HG02981 (cell line): ENCODE measurements around the gene UBLCP1.
A peak's percentile ranks its signal among the peaks of the same experiment; 100 is the strongest.
"Not testable (repeated sequence)": the region's sequence is repeated elsewhere in the genome, so short reads cannot be mapped to it uniquely, and the experiment has no call there.

Experiments used
- ATAC-seq: cut with Tn5 transposase; IDR thresholded peaks from one replicate; pipeline ENCODE4 v1.9.1; 2021; ENCODE audit warnings: mild to moderate bottlenecking, moderate library complexity; ENCODE audit not compliant: unreplicated experiment

The UBLCP1 gene, protein sequence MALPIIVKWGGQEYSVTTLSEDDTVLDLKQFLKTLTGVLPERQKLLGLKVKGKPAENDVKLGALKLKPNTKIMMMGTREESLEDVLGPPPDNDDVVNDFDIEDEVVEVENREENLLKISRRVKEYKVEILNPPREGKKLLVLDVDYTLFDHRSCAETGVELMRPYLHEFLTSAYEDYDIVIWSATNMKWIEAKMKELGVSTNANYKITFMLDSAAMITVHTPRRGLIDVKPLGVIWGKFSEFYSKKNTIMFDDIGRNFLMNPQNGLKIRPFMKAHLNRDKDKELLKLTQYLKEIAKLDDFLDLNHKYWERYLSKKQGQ

DNA sequence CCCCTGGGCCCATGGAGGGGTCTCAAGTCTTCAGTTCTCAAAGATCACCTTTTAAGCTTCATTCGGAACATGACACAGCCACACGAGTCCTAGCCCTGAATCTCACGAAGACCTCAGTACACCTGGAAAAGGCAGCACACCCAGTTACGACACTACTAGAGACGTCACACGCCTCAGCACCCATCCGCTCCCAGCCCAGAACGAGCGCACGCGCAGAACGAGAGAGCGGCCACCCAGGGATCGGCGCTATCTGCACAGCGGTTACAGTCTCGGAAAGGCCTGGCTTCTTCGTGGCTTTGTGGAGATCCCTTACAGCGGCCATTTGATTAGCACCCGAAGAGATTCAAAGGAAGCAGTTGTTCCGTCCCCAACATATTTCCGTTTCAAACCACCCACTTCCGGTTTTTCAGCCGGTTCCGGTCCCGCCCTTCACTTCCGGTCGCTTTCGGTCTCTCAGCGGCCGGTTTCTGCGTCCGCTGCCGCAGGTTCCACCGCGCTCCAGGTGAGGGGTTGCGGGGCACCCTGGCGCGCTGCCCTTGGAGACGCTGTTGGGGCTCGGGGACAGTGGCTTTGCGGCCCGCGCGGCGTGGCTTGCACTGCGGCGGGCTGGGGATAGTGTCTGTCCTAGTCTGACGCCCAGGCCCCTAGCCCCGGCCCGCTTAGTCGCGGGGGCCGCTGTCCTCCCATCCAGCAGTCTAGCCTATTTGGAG lies at the start of gene UBLCP1:
TSS of gene UBLCP1 (plus strand) at position 432 of the 710 bp plus-strand sequence. CDS start 5,626 bp downstream, outside the sequence.
- ATAC-seq, result peak; percentile 92

DNA sequence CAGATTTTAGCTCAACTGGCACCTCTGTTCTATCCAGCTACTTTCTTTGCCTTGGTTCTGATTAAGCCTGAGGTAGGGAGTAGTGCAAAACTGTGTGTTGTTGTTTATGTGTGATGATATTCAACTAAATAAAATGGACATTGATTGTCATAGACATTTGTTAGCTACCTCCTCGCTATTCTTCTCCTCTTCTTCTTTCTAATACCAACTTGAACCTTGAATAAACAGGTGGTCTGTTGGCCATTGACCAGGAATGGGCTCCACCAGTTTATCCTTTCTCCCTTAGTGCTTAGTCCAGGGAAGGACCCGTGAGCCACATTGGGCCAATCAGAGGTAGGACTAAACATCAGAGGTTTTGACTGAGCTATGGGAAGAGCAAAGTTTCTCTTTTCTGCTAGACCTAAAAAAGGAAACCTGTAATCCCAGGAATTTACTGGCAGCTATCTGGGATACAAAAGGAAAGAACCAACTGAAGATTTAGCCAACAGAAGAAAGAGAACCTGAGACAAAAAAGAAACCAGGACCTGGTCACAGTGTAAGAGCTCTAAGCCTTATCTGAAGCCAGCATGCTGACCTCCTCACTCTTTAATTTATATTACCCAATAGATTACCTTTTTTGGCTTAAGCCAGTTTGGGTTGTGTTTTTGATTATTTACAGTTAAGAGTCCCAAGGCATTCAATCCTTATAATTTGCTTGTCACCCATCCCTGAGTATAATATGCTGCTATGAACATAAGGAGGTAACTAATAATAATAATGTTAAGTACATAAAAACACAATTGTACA lies 48.4 kb upstream of the UBLCP1 start:
- ATAC-seq, result no peak

DNA sequence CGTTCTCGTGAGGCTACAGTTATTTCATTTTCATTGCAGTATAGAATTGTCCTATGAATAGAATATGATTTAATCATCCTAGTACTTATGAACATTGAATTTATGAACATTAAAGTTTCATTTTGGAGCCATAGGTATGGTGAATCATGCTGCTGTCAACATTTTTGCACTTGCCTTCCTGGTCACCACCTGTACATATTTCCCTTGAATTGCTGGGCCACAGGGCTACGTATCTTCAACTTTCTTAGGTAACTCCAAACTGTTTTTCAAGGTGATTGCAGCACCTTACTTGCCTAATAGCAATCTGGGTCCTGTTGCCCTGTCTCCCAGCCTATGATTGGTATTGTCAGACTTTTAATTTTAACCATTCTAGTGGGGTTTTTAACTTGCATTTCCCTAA lies 47.2 kb upstream of the UBLCP1 start:
- ATAC-seq, result no peak

DNA sequence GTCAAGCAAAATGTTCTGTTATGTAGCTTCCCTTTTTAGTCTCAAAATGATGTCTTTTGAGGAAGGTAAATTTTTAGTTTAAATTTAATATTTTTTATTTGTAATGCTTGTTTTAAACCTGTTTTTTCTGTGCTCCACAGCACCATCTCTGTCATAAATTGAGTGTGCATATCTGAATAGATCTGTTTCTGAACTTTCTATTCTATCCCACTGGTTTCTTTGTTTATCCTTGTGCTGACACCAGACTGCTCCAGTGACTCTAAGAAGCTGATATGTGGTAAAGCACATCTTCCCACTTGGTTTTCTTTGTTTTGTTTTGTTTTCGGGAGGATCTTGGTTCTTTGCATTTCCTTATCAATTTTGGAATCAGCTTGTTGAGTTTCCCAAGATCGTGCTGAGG lies 46.6 kb upstream of the UBLCP1 start:
- ATAC-seq, result no peak

DNA sequence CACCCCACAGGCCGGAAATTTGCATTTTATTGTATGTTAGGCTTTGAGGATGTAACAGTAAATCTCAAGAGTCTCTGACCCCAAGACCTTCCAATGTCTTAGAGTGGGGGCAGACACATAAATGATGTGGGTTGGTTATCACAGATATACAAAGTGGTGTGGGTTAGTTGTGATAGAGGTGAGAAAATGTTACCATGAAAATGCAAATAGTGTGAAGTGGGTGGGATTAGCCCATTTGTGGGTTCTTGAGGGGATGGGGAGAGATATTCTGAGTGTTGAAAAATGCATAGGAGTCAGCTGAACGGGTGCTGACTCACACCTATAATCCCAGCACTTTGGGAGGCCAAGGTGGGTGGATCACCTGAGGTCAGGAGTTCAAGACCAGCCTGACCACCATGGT lies 45.9 kb upstream of the UBLCP1 start:
- ATAC-seq, result no peak

DNA sequence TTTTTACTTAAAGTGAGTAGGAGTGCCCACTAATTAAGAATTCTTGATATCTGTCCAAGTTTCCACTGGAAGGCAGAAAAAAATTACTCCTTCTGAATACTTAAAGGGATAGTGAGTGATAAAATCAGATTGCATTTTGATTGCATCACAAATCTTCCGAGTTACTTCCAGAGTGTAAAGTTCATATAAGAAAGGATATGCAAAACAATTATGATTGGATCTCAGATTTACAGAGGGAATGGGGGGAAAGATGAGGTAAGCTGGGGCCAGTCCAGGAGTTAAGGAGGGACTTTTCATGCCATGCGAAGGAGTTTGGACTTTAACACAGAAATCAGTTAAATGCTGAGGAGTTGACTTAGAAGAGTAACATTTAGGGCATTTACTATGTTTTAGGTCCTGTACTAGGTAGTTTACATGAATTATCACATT lies 44.5 kb upstream of the UBLCP1 start:
- no peak for ATAC-seq

DNA sequence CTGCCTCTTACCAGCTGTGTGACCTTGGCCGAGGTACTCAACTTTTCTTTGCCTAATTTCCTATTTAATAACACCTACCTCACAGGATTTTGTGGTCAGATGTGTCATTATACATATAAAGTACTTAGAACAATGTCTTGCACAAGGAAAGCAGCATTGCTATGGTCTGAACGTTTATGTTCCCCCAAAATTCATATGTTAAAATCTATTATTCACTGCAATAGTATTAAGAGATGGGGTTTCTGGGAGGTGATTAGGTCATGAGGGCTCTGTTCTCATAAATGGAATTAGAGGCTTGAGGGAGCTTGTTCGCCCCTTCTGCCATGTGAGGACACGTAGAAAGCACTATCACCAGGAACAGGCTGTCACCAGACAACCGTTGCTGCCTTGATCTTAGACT lies 42.9 kb upstream of the UBLCP1 start:
- no peak for ATAC-seq

DNA sequence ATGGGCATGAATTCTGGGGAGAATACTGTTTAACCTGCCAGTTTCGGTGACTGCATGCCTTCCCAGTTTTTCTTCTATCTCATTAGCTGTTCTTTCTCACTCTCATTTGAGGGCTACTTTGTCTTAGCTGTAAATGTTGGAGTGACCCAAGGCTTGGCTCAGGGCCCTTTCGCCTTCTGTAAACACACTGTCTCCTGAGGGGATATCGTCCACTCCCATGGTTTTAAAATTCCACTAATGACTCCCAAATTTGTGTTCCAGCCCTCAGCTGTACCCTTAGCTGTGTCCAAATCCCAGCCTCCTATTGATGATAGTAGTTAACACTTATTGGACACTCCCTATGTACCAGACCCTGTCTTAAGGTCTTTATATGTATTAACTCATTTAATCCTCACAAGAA lies 39.6 kb upstream of the UBLCP1 start:
- no peak for ATAC-seq

DNA sequence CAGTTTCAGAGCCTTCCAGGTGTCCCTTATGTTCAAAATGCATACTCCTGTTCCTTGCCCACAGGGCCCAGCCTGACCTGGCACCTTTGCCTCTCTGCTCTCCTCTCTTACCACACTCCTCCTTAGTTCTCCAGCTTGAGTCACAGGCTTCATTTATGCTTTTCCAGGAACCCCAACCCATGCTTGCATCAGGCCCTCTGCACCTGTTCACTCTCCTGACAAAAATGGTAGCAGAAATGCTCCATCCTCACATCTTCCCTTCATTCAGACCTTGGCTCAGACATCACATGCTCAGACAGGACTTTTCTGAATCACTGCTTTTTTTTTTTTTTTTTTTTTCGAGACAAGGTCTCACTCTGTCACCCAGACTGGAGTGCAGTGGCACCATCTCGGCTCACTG lies 38.6 kb upstream of the UBLCP1 start:
- ATAC-seq, result no peak

DNA sequence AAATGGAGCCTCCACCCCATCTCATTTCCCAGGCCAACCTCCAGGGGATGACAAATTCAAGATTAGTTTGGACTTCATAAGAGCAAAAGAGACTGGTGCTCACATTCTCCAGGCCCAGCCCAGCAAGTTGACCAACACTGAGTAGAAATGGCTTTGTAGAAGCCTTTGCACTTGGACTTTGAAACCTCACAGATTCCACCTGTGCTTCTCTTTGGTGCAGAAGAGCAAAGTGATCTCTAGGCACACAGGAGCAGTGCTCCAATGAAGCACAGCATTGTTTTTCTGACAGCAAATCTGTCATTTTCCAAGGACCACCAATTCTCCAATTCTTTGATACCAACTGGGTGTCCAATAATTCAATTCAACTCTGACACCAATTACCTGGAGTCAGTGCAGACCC lies 36.6 kb upstream of the UBLCP1 start:
- ATAC-seq, result no peak

DNA sequence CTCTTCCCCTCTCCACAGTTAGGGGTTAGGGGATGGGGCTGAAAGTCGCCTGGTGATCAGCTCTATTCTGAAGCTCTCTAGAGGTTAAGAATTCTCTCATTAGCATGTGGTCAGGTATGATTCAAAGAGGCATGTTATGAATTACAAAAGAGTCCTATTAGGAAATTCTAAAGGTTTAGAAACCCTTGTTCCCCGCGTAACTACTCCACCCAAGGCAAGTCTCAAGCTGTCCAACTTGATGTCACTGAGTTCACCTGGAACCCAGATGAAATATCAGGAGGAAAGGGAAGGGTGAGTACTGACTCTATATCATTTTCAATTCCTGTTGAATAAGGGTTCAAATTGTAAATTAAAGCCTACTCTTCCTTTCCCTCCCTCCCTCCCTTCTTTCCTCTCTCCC lies 35.6 kb upstream of the UBLCP1 start:
- ATAC-seq, result no peak

DNA sequence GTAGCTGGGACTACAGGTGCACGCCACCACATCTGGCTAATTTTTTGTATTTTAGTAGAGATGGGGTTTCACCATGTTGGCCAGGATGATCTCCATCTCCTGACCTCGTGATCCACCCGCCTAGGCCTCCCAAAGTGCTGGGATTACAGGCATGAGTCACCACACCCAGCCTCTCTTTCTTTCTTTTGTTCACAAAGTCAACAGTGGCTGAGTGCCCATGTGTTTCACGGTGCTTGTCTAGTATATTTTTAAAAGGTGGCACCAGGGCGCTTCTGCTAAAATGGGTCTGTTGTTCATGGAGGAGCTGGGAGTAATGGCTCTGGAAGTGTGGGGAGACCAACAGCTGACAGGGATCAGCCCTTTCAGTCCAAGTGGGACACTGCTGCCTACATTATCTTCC lies 35.0 kb upstream of the UBLCP1 start:
- not testable (repeated sequence) for ATAC-seq

DNA sequence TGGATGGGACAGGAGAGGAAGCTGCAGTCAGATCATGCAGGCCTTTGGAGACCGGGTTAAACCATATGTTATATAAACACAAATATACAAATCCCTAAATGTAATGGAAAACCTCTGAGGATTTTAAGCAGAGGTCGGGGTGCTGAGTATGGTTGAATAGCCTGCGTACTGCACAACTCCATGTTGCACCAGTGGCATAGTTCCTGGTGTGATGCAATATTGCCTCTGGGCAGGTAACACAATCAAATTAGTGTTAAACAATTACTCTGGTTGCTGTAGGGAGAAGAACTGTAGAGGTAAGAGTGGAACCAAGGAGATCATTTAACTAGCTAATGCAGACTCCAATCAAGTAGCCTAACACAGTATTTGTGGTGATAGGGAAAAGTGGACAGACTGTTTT lies 32.4 kb upstream of the UBLCP1 start:
- ATAC-seq, result no peak

DNA sequence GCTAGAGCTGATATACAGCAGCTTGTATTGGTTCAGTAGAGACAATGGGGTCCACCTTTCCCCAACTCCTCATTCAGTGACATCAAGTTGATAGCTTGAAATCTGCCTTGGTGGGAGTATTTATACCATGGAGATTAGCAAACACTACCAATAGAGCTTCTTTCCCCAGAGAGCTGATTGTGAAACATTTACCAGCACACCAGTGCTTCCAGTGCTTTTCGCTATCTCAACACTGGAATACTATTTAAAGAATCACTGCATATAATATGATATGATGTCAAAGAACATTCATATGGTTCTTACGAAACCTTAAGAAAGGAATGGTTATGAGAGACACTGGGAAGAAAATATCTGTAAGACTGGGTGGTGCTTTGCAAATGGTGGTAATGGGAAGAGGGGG lies 31.9 kb upstream of the UBLCP1 start:
- no peak for ATAC-seq

DNA sequence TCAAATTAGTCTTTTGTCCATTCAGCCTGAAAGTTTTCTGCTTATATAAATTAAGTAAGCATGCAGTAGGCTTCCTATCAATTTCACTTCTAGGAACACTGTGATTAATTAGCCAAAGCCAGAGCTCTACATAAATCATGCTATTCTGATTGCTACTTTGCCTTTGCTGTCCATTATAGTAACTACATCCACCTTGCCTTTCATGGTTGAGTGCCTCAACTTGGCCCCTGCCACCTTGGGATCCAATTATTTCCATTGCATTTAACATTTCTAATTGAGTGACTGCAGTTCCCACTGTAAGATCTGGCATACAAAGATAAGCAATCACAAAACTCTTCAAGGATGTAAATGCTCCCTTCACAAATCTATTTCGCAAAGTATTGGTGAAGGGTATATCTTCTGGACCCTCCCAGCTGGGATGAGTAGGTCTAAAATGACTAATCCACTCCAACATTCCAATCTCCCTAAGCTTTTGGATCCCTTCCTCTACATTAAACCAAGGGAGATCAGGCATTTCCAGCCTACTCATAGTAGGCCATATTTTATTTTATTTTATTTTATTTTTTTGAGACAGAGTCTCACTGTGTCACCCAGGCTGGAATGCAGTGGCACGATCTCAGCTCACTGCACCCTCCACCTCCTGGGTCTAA lies 27.1 kb upstream of the UBLCP1 start:
- ATAC-seq, result not testable (repeated sequence)

DNA sequence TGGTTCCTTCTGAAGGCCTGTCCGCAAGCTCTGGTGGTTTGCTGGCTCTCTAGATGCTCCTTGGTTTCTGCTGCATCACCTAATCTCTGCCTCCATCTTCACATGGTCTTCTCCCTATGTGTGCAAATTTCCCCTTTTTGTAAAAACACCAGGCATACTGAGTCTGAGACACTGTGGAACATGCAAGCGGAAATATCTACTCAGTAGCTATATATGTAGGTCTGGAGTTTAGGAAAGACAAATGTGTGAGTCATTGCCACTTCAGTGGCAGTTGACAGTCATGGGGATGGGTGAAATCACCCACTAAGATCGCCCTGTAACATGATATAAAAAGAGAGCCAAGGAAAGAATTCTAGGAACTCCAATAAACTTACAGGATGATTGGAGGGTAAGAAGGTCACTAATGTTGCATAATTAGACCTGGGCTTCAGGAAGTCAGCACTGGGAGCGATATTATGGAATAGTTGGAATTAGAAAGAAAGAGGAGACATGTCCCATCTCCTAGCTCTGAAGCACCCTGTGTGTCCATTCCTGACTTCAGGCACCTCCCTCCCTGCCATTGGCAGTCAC lies 22.7 kb upstream of the UBLCP1 start:
- no peak for ATAC-seq

DNA sequence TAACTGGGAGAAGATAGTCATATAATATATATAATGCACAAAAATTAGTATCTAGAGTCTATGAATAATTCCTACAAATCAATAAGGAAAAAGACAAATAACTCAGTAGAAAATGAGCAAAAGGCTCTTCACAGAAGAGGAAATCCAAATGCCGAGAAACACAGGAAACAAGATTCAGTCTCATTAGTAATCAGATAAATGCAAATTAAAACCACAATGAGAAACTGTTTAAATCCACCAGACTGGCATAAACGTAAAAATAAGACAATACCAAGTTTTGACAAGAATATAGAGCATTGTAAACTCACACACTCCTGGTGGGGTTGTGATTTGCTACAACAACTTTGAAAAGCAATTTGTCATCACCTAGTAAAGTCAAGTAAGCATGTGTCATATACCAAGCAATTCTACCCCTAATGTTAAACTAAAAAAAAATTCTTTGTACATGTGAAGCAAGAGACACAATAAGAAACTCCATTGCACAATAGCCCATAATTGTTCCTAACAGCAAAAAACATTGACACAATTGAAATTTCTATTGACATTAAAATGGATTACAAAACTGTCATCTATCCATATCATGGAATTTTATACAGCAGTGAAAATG lies 21.0 kb upstream of the UBLCP1 start:
- ATAC-seq, result no peak

DNA sequence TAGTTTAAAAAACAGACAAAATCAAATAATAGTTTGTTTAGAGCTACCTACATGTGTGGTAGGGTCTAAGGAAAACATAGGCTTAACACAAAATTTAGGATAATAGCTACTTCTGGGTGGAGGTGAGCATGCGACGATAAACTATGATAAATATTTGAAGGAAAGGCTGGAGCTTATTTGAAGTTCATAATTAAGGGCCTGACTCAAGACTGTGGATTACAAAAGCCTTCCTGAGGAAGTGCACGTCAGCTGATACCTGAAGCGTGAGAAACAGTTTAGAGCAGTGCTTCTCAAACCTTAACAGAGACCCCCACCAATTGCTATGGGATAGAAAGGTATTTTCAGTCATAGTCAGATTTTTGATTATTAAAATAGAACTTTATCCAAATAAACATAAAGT lies 20.4 kb upstream of the UBLCP1 start:
- no peak for ATAC-seq

DNA sequence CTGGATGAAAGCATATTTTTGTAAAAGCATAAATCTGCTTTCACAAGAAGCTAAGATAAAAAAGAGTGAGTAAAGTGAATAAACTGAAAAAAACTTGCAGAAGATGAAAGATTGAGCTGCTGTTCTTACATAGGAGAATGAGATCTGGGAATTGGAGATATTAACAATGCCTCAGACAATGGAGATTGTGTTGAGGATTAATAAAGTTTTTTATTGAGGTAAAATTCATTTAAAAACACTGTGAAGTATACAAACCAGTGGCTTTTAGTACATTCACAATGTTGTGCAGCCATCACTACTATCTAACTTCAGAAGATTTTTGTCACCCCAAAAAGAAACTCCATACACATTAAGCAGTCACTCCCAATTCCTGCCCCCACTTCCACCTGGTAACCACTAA lies 19.7 kb upstream of the UBLCP1 start:
- no peak for ATAC-seq

DNA sequence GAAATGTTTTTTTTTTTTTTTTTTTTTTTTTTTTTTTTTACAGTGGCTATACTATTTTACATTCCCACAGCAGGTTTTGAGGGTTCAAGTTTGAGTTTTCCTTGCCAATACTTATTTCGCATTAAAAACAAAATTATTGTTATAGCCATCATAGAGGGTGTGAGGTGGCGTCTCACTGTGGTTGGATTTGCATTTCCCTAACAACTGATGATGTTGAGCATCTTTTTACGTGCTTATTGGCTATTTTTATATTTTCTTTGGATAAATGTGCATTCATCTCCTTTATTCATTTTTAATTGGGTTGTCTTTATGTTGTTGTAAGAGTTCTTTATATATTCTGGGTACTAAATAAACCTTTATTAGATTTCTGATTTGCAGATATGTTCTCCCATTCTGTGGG lies 18.9 kb upstream of the UBLCP1 start:
- ATAC-seq, result no peak

DNA sequence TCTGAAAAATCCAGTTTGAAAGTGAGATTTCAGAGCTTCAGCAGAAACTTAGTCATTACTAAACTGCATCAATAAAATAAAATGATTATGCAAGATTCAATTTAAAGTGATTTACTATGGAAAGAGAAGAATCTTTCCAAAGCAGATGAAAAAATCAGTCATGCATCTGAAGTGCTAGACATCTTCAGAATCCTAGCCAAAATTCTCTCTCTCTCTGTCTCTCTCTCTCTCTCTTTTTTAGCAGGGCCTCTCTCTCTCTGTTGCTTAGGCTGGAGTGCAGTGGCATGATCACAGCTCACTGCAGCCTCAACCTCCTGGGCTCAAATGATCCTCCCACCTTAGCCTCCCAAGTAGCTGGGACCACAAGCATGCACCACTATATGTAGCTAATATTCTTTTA lies 18.2 kb upstream of the UBLCP1 start:
- ATAC-seq, result no peak
